ENCODE results near the gene EFHC1. TPM values are rescaled to one million over a fixed set of nuclear protein-coding genes. Genes with fewer than 3 reads are reported as not detected.
A peak's percentile ranks its signal among the peaks of the same experiment; 100 is the strongest.

Gene EFHC1
- total RNA-seq, 1 donor from 2014 or later: 25.6 TPM

- no peak for FAIRE-seq
- H3K4me2 ChIP-seq (ENCODE audit: low read length): peak overlapping the region; percentile 28
- H3K9me3 ChIP-seq (ENCODE audit: insufficient read depth, low read depth, low read length): no peaks in the 10 kb centered on the region
- no peak for TF ChIP-seq EZH2 (IDR thresholded peaks at IDR 0.05; ENCODE audit: insufficient read depth, low read length)
- no peak for TF ChIP-seq CTCF (IDR thresholded peaks at IDR 0.05; ENCODE audit: insufficient read depth, low read depth, low read length)
- H3K27ac ChIP-seq (ENCODE audit: low read depth, low read length): peak overlapping the region; percentile 13
- peaks cover 47% of the 10 kb centered on the region for H3K4me1 Mint-ChIP-seq (ENCODE audit: low read depth, unreplicated experiment)
- peak overlapping the region; percentile 37 for H3K27ac Mint-ChIP-seq (ENCODE audit: unreplicated experiment)
- no peak for DNase-seq (ENCODE audit: low read depth)
- H3K4me3 ChIP-seq (ENCODE audit: insufficient read depth, low read depth, low read length): no peak overlapping the region
- H3K79me2 ChIP-seq (ENCODE audit: insufficient read depth, low read length): peaks cover 96% of the 10 kb centered on the region
- no peak overlapping the region for H2AFZ ChIP-seq (ENCODE audit: low read depth, low read length)
- H3K4me1 ChIP-seq (ENCODE audit: insufficient read depth, low read length): peaks cover 58% of the 10 kb centered on the region
- H3K27me3 ChIP-seq (ENCODE audit: insufficient read depth, low read length): no peaks in the 10 kb centered on the region
- no peaks in the 10 kb centered on the region for H3K27me3 Mint-ChIP-seq (ENCODE audit: low read depth, unreplicated experiment)
- H3K36me3 Mint-ChIP-seq (ENCODE audit: low read depth, unreplicated experiment): peaks cover 3% of the 10 kb centered on the region
- H3K4me3 Mint-ChIP-seq (ENCODE audit: unreplicated experiment): no peak overlapping the region
- H3K36me3 ChIP-seq (ENCODE audit: insufficient read depth, low read length): no peaks in the 10 kb centered on the region
- H3K9me3 Mint-ChIP-seq (ENCODE audit: unreplicated experiment): peaks cover 2% of the 10 kb centered on the region
- H4K20me1 ChIP-seq (ENCODE audit: insufficient read depth, low read length): peaks cover 46% of the 10 kb centered on the region
- H3K9ac ChIP-seq (ENCODE audit: low read length): no peak overlapping the region
Observed at GRCh38 chr6:52557389-52558265, 137.5 kb downstream of the EFHC1 start.

GRCh38 chr6:52558266-52559000, 138.3 kb downstream of the EFHC1 start:
- Histone ChIP-seq H3K4me2 (ENCODE audit: low read length) (peak overlapping the region; percentile 28), H3K4me1 (ENCODE audit: insufficient read depth, low read length) (peaks cover 55% of the 10 kb centered on the region), H3K4me3 (ENCODE audit: insufficient read depth, low read depth, low read length) (no peak overlapping the region), H3K9ac (ENCODE audit: low read length) (no peak overlapping the region), H3K36me3 (ENCODE audit: insufficient read depth, low read length) (no peaks in the 10 kb centered on the region), H3K79me2 (ENCODE audit: insufficient read depth, low read length) (peaks cover 96% of the 10 kb centered on the region), H3K9me3 (ENCODE audit: insufficient read depth, low read depth, low read length) (no peaks in the 10 kb centered on the region), H4K20me1 (ENCODE audit: insufficient read depth, low read length) (peaks cover 54% of the 10 kb centered on the region), H3K27ac (ENCODE audit: low read depth, low read length) (peak overlapping the region; percentile 13), H2AFZ (ENCODE audit: low read depth, low read length) (no peak overlapping the region), H3K27me3 (ENCODE audit: insufficient read depth, low read length) (no peaks in the 10 kb centered on the region)
- no peak overlapping the region for H3K4me3 Mint-ChIP-seq (ENCODE audit: unreplicated experiment)
- H3K36me3 Mint-ChIP-seq (ENCODE audit: low read depth, unreplicated experiment): peaks cover 3% of the 10 kb centered on the region
- H3K27ac Mint-ChIP-seq (ENCODE audit: unreplicated experiment): no peak overlapping the region
- DNase-seq (ENCODE audit: low read depth) (no peak), FAIRE-seq (no peak)
- H3K4me1 Mint-ChIP-seq (ENCODE audit: low read depth, unreplicated experiment): peaks cover 43% of the 10 kb centered on the region
- TF ChIP-seq CTCF (IDR thresholded peaks at IDR 0.05; ENCODE audit: insufficient read depth, low read depth, low read length): no peak
- no peak for TF ChIP-seq EZH2 (IDR thresholded peaks at IDR 0.05; ENCODE audit: insufficient read depth, low read length)
- no peaks in the 10 kb centered on the region for H3K27me3 Mint-ChIP-seq (ENCODE audit: low read depth, unreplicated experiment)
- no peaks in the 10 kb centered on the region for H3K9me3 Mint-ChIP-seq (ENCODE audit: unreplicated experiment)

Data from astrocyte (in vitro differentiated cells and primary cell).